ENCODE results near the gene DIAPH1. TPM values are rescaled to one million over a fixed set of nuclear protein-coding genes. Genes with fewer than 3 reads are reported as not detected.

DIAPH1 gene
- total and polyA plus RNA-seq, 8 donors = 48.1 to 137 (median 60.2) TPM

DNA sequence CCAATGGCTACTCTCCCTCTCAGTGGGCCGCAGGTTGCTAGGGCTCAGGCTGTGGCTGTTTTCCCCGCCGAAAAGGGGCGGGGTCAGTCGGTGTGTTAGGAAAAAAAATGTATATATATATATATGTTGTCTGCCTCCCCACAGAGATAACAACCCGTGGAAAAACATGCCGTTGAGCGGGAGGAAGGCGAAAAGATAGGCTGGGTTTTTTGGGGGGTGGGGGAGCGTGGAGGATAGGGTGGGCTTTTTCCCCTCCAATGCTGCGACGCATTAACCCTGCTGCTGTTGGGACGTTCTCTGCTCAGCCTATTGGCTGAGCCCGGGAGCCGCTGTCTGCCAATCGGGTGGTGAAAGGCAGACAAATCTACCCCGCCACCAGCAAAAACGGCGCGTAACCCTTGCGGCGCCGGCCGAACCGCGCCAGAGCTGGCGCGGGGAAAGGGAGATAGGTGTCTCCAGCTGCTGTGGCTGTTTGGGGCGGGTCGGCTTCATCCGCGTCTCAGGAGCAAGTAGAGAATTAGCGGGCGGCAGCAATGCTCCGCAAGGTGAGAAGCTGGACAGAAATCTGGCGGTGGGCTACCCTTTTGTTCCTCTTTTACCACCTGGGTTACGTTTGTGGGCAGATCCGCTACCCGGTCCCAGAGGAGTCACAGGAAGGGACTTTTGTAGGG is 134.0 kb downstream of the DIAPH1 start, which contains the start of gene PCDHGC4:
PCDHGC4 (plus strand) TSS at position 390 of the 671 bp plus-strand sequence; CDS start at position 534, 144 bp downstream.
- intact Hi-C loops (cut with DNase I) = no loop called here
- DNase-seq (peak in 1 of 4 donors; percentile 59), ATAC-seq (peak; percentile 38)
- H3K4me1 ChIP-seq = peaks cover 6 to 10% of the 10 kb centered on the region in 2 donors
- H3K27ac ChIP-seq = no peak within 1 kb of the TSS
- H3K27me3 ChIP-seq = peaks cover 10 to 73% of the 10 kb centered on the region in 2 donors
- peaks cover 0 to 15% of the 10 kb centered on the region in 2 donors for H3K36me3 ChIP-seq
- TF ChIP-seq, protein P1, sequence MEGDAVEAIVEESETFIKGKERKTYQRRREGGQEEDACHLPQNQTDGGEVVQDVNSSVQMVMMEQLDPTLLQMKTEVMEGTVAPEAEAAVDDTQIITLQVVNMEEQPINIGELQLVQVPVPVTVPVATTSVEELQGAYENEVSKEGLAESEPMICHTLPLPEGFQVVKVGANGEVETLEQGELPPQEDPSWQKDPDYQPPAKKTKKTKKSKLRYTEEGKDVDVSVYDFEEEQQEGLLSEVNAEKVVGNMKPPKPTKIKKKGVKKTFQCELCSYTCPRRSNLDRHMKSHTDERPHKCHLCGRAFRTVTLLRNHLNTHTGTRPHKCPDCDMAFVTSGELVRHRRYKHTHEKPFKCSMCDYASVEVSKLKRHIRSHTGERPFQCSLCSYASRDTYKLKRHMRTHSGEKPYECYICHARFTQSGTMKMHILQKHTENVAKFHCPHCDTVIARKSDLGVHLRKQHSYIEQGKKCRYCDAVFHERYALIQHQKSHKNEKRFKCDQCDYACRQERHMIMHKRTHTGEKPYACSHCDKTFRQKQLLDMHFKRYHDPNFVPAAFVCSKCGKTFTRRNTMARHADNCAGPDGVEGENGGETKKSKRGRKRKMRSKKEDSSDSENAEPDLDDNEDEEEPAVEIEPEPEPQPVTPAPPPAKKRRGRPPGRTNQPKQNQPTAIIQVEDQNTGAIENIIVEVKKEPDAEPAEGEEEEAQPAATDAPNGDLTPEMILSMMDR (IDR thresholded peaks at IDR 0.05) = no peak
- no peaks in the 10 kb centered on the region for H3K9me3 ChIP-seq
- H3K4me3 ChIP-seq = peak within 1 kb of the TSS in 1 of 2 donors; percentile 13

DNA sequence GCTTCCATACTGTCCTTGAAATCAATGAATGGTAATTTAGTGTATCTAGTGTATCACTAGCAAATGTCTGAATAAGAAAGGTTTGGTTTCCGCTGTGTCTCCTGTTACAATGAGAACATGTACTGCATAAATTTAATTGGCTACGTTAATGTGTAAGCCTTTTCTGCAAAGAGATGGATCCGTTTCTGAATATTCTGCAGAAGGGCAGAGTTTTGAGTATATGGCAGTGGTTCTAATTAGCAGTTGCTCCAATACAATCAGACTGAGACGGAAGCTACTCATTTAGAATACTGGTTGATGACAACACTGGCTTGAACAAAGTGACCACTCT is 134.5 kb downstream of the DIAPH1 start:
- no peak for DNase-seq
- no peak for ATAC-seq
- Histone ChIP-seq H3K9me3 (no peaks in the 10 kb centered on the region), H3K4me3 (peak overlapping the region in 1 of 2 donors; percentile 13), H3K27me3 (peaks cover 10 to 72% of the 10 kb centered on the region in 2 donors), H3K27ac (no peak overlapping the region), H3K4me1 (peaks cover 10 to 11% of the 10 kb centered on the region in 2 donors), H3K36me3 (peaks cover 0 to 15% of the 10 kb centered on the region in 2 donors)
- TF ChIP-seq, protein P1 (IDR thresholded peaks at IDR 0.05) = no peak
- intact Hi-C loops (cut with DNase I) = no loop called here

DNA sequence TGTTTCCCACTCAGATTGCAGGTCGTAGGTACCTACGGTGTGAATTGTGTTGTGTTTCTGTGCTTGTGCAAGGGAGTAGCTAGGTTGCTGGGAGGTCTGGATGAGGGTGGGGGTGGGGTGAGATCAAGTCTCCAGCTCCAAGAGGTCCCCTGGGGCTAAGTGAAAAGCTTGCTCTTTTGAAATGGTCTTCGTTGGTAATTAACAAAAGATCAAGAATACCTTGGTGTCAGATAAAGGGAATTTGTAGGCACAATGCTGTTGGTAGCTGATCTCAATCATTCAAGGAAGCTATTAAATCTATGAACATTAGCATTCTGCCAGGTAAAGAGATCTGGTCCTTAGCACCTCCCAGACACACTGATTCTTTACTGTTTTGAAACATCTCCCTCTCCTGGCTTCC is 134.9 kb downstream of the DIAPH1 start:
- H3K27ac ChIP-seq = no peak overlapping the region
- intact Hi-C loops (cut with DNase I) = no loop called here

DNA sequence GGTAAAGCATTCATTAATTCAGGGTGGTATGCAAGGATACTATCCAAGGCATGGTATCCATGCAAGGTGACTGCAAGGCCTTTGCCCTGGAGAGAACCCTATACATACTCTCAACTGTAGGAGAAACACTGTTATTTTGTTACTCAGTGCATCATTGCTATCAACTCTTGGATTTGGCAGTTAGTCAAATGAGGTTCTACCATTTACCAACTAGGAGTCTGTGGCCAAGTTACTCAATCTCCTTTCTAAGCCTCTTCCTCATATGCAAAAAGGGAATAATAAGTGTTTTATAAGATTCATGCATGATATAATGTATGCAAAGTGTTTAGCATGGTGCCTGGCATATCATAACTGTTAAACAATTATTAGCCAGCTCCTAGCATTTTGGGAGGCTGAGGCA is 139.0 kb downstream of the DIAPH1 start:
- intact Hi-C loops (cut with DNase I) = no loop called here
- Histone ChIP-seq H3K27me3 (peaks cover 13 to 71% of the 10 kb centered on the region in 2 donors), H3K9me3 (no peaks in the 10 kb centered on the region), H3K4me1 (peaks cover 25 to 31% of the 10 kb centered on the region in 2 donors), H3K27ac (no peak overlapping the region), H3K36me3 (no peaks in the 10 kb centered on the region), H3K4me3 (peak overlapping the region in 1 of 2 donors; percentile 52)
- DNase-seq = no peak
- ATAC-seq = no peak
- TF ChIP-seq, protein P1 (IDR thresholded peaks at IDR 0.05) = no peak

More for the DNA sequence above, 134.9 kb downstream of the DIAPH1 start:
- H3K36me3 ChIP-seq = peaks cover 0 to 15% of the 10 kb centered on the region in 2 donors
- H3K4me3 ChIP-seq = no peak overlapping the region
- H3K27me3 ChIP-seq = peaks cover 10 to 73% of the 10 kb centered on the region in 2 donors
- no peak for ATAC-seq
- H3K9me3 ChIP-seq = no peaks in the 10 kb centered on the region
- H3K4me1 ChIP-seq = peaks cover 10 to 12% of the 10 kb centered on the region in 2 donors
- no peak for DNase-seq
- TF ChIP-seq, protein P1 (IDR thresholded peaks at IDR 0.05) = no peak

DNA sequence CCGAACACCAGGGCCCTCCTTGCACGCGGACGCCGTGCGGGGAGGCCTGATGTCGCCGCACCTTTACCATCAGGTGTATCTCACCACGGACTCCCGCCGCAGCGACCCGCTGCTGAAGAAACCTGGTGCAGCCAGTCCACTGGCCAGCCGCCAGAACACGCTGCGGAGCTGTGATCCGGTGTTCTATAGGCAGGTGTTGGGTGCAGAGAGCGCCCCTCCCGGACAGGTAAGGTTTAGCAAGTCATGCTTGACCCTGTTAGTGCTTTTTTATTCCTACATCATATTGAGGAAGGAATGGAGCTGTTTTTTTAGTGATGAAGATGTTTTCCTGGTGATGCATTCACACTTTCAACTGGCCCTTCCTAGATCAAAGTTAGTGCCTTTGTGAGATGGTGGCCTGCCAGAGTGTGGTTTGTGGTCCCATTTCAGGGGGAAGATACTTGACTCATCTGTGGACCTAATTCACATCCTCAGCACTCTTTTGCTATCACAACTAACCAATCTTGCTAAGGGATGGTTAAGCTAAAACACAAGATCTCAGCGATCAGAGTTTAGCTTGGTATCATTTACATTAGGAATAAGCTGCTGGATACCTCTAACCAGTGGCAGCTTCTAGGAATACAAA is 140.4 kb downstream of the DIAPH1 start:
- intact Hi-C loops (cut with DNase I) = no loop called here
- peaks cover 20 to 25% of the 10 kb centered on the region in 2 donors for H3K4me1 ChIP-seq
- H3K27me3 ChIP-seq = peaks cover 11 to 58% of the 10 kb centered on the region in 2 donors
- TF ChIP-seq, protein P1 (IDR thresholded peaks at IDR 0.05) = peak in 1 of 2 donors; percentile 24
- no peak overlapping the region for H3K27ac ChIP-seq
- ATAC-seq = peak; percentile 34
- H3K9me3 ChIP-seq = no peaks in the 10 kb centered on the region
- peak in 2 of 4 donors; percentile 73 to 91 for DNase-seq
- no peaks in the 10 kb centered on the region for H3K36me3 ChIP-seq
- peak overlapping the region; percentile 51 to 52 for H3K4me3 ChIP-seq
